GM12874 (cell line): Measurements from ENCODE around the gene GBF1.

Source experiments
- TF ChIP-seq, protein P1 (sequence below): IDR thresholded peaks from 2 replicates; pipeline ENCODE4 v1.5.1; 2011; ENCODE audit warnings: low read depth, mild to moderate bottlenecking, control low read depth, low read length, moderate library complexity; ENCODE audit not compliant: insufficient read depth

Gene GBF1

DNA sequence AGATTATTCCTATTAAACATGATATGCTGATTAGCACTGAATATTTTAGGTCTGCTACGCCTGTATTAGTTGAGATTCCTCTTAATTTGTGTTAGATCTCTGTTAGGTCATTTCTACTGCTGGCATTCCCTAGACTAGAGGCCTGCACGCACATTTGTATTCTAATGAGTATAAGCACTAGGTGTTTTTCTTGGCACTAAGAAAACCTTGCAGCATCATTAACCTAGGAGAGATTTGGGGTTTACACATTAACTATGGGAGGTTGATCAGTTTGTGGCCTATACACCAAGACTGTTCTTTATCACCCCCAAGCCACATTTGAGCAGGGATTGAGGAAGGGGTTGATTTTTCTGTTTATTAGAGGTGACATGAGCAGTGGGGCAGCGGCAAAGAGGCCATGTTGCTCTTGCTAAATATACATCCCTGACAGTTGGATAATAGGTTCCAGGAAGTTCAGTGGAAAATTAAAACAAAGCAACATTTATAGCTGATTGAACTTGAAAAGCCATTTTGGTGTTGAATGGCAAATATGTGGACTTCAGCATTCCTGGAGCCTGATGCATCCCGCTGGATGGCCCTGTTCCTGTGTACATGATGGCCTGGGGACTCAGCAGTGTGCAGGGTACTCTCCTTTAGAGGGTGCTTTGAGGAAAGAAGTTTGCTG lies 65.2 kb downstream of the GBF1 start:
- TF ChIP-seq, protein P1, sequence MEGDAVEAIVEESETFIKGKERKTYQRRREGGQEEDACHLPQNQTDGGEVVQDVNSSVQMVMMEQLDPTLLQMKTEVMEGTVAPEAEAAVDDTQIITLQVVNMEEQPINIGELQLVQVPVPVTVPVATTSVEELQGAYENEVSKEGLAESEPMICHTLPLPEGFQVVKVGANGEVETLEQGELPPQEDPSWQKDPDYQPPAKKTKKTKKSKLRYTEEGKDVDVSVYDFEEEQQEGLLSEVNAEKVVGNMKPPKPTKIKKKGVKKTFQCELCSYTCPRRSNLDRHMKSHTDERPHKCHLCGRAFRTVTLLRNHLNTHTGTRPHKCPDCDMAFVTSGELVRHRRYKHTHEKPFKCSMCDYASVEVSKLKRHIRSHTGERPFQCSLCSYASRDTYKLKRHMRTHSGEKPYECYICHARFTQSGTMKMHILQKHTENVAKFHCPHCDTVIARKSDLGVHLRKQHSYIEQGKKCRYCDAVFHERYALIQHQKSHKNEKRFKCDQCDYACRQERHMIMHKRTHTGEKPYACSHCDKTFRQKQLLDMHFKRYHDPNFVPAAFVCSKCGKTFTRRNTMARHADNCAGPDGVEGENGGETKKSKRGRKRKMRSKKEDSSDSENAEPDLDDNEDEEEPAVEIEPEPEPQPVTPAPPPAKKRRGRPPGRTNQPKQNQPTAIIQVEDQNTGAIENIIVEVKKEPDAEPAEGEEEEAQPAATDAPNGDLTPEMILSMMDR = no peak

DNA sequence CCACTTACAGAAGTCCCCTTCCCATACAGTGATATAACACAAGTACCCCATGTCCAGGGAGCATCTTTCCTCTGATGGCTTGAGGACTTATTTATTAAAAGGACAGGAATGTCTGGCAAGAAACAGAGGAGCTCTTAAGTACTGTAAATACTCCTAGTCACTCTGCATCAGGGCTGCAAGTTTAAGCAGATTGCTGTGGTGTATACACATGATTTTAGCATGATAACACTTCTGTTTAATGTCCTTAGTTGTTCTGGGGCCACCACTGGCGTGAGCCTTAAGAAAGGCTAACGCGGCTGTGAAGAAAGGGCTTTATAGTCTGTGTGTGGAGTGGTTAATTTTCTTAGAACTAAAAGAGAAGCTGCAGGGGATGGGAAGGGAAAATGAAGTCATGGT lies 65.7 kb downstream of the GBF1 start:
- TF ChIP-seq, protein P1 = no peak

DNA sequence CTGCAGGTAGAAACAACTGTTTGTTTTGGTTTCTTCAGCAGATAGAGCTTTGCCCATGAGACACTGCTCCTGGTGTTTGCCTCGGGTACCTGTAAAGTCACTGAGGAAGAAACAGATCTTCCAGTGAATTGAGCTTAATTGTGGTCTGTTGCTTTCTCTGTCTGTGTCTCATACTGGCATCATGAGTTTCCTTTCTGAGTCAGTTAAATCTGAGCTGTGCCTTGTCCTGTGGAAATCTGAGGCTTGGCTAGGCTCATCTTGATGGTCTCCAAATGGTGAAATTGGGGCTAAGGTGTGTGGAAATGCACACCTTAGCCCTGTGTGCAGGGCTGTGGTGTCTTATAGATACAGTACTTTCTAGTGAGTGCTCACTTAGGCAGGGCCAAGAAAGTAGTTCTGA lies 67.4 kb downstream of the GBF1 start:
- TF ChIP-seq, protein P1 = no peak

DNA sequence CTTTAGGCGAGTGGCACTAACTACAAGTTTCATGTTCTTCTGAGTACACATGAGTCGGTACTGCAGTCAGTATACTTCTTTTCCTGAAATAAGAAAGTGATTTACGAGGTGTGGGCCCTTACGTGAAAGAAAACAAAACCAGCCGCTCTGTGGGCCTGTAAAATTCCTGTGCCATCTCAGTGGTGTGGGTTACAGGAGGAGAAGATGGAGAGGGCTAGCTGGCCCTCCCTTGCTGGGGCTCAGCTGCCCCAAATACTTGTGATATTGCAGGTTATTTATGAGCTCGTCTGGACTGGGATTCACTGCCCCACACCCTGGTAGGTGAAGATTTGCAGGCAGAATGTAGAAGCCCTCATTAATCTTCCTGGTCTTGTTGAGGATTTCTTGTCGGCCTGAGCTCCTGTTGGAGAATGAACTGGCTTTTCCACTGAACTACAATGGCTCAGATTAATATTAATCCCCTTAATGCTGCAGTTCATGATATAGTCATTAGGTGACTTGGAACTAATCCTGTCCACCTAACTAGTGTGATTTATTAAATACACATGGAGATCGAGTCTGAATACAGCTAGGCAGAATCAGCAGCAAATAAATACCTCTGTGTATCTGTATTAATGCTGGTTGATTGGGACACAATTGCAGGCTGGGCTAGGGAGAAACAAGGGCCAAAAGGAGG lies 68.0 kb downstream of the GBF1 start:
- TF ChIP-seq, protein P1 = no peak

DNA sequence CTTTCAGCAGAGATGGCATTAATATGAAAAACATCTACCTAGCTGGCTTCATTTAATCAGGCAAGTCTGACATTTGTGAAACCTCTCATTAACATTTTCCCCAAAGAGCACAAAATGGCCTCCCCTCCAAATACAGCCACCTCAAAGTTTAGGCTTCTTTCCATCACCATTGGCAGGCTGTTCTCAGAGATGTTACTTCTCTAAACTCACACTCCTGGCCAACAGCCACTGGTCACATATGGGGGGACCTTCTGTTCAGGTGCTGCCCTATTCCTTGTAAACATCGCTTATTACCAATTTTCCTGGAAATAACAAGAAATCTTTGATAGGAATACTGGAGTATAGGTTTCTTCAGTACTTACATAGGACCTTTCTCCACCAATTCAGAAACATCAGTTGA lies 69.5 kb downstream of the GBF1 start:
- TF ChIP-seq, protein P1 = no peak

DNA sequence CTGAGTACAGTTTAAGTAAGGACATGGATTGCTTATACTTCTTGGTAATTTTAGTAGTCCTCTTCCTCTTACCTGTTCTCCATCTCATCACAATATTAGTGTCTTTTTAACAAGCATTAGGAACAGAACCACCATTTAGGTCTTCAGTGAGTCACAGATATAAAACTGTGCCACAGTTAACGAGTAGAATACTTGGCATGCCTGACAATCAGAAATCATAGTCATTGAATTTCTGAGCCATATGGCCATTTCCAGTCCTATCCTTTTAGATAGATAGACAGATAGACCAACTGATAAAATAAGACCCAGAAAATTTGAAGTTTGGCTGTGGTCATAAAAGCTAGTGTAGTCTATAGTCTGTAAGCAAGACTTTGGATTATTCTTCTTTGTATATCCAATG lies 71.1 kb downstream of the GBF1 start:
- TF ChIP-seq, protein P1 = no peak

DNA sequence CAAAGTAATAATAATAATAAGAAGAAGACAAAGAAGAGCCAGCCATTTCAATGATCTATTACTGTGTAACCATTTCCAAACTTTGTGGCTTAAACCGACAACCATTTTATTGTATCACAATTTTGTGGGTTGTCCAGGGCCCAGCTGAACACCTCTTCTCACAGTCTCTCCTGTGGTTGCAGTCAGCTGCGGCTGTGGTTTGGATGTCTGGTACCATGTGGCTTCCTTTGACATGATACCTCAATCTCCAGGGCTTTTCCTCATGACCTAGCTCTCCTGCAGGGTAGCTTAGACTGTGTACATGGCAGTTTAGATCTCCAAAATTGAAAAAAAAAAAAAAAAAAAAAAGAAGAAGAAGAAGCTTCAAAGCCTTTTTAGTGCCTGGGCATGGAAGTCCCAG lies 77.6 kb downstream of the GBF1 start:
- TF ChIP-seq, protein P1 = no peak
